Mesenchymal stem cell (in vitro differentiated cells and primary cell): ENCODE results near the gene P2RX7.
A peak's percentile ranks its signal among the peaks of the same experiment; 100 is the strongest.

Source experiments
- DNase-seq: peaks from one replicate; pipeline ENCODE4 v3.0.0-alpha.2; 2013
- H2AFZ ChIP-seq: one replicate; pipeline ENCODE4 v1.6.1; 2013; ENCODE audit warnings: low read depth, mild to moderate bottlenecking, control low read depth, inconsistent platforms, low read length, moderate library complexity
- H2AK5ac ChIP-seq: 2 replicates; pipeline ENCODE4 v1.6.1; 2013; ENCODE audit warnings: low read length, moderate library complexity, mild to moderate bottlenecking, inconsistent platforms; ENCODE audit not compliant: severe bottlenecking
- H2BK120ac ChIP-seq: one replicate; pipeline ENCODE4 v1.6.1; 2013; ENCODE audit warnings: low read depth, mild to moderate bottlenecking, inconsistent platforms, low read length, moderate library complexity
- H2BK12ac ChIP-seq, 2 experiments: one replicate each; pipeline ENCODE4 v1.6.1; 2013; ENCODE audit warnings: inconsistent platforms in 2 of 2, low read length in 2 of 2, mild to moderate bottlenecking in 2 of 2, moderate library complexity in 2 of 2, control low read depth in 1 of 2
- H2BK15ac ChIP-seq: one replicate; pipeline ENCODE4 v1.6.1; 2013; ENCODE audit warnings: mild to moderate bottlenecking, low read depth, inconsistent platforms; ENCODE audit not compliant: poor library complexity, severe bottlenecking
- H2BK5ac ChIP-seq: 2 replicates; pipeline ENCODE4 v1.6.1; 2013; ENCODE audit warnings: low read depth, mild to moderate bottlenecking, low read length, control low read depth, inconsistent platforms; ENCODE audit not compliant: poor library complexity, severe bottlenecking
- H3K14ac ChIP-seq, 2 experiments: one replicate each; pipeline ENCODE4 v1.6.1; 2013; ENCODE audit warnings: inconsistent platforms in 2 of 2, low read length in 2 of 2, control low read depth in 1 of 2, mild to moderate bottlenecking in 1 of 2, moderate library complexity in 1 of 2
- H3K18ac ChIP-seq, 2 experiments: one replicate each; pipeline ENCODE4 v1.6.1; 2013; ENCODE audit warnings: inconsistent platforms in 2 of 2, low read length in 2 of 2, control low read depth in 1 of 2, low read depth in 1 of 2, mild to moderate bottlenecking in 1 of 2
- H3K23ac ChIP-seq, 2 experiments: one replicate each; pipeline ENCODE4 v1.6.1; 2013; ENCODE audit warnings: inconsistent platforms in 2 of 2, low read length in 2 of 2, mild to moderate bottlenecking in 2 of 2, moderate library complexity in 2 of 2, control low read depth in 1 of 2
- H3K27ac ChIP-seq: 2 replicates; pipeline ENCODE4 v1.5.1; 2013; ENCODE audit warnings: mild to moderate bottlenecking, moderate library complexity, low read length, control low read depth, inconsistent platforms; ENCODE audit not compliant: poor library complexity, severe bottlenecking
- H3K27me3 ChIP-seq, 2 experiments: 2 replicates each; pipeline versions ENCODE4 v1.6.1 to v1.7.0; 2013; ENCODE audit warnings: low read length in 2 of 2, mild to moderate bottlenecking in 2 of 2, moderate library complexity in 2 of 2, control low read depth in 1 of 2, inconsistent platforms in 1 of 2; ENCODE audit not compliant: control insufficient read depth in 1 of 2, insufficient read depth in 1 of 2
- H3K36me3 ChIP-seq, 2 experiments: 2 replicates each; pipeline versions ENCODE4 v1.6.1 to v1.7.0; 2013; ENCODE audit warnings: low read length in 2 of 2, control low read depth in 1 of 2, inconsistent platforms in 1 of 2, low read depth in 1 of 2, mild to moderate bottlenecking in 1 of 2; ENCODE audit not compliant: insufficient read depth in 2 of 2, control insufficient read depth in 1 of 2
- H3K4ac ChIP-seq, 2 experiments: one replicate each; pipeline ENCODE4 v1.6.1; 2013; ENCODE audit warnings: inconsistent platforms in 2 of 2, low read length in 2 of 2, mild to moderate bottlenecking in 2 of 2, moderate library complexity in 2 of 2, control low read depth in 1 of 2, low read depth in 1 of 2
- H3K4me1 ChIP-seq: 2 replicates; pipeline ENCODE4 v1.6.1; 2013; ENCODE audit warnings: low read depth, low read length, control low read depth; ENCODE audit not compliant: control insufficient read depth, insufficient read depth
- H3K4me2 ChIP-seq: 2 replicates; pipeline ENCODE4 v1.6.1; 2013; ENCODE audit warnings: low read length, mild to moderate bottlenecking, inconsistent platforms; ENCODE audit not compliant: poor library complexity, severe bottlenecking
- H3K4me3 ChIP-seq, 2 experiments: 2 replicates each; pipeline versions ENCODE4 v1.5.1 to v1.7.0; 2013; ENCODE audit warnings: low read length in 2 of 2, mild to moderate bottlenecking in 2 of 2, control low read depth in 1 of 2, low read depth in 1 of 2; ENCODE audit not compliant: insufficient read depth in 1 of 2
- H3K79me1 ChIP-seq: replicated peaks from 2 replicates; pipeline ENCODE4 v1.6.1; 2013; ENCODE audit warnings: mild to moderate bottlenecking, control low read depth, low read length, inconsistent platforms; ENCODE audit not compliant: poor library complexity, severe bottlenecking
- H3K9ac ChIP-seq: 2 replicates; pipeline ENCODE4 v1.7.0; 2013; ENCODE audit warnings: mild to moderate bottlenecking, low read length, moderate library complexity
- H3K9me3 ChIP-seq: 2 replicates; pipeline ENCODE4 v1.7.0; 2013; ENCODE audit warnings: mild to moderate bottlenecking, low read length; ENCODE audit not compliant: control insufficient read depth
- H4K8ac ChIP-seq: one replicate; pipeline ENCODE4 v1.6.1; 2013; ENCODE audit warnings: inconsistent platforms, mild to moderate bottlenecking, low read length, moderate library complexity
- H4K91ac ChIP-seq: one replicate; pipeline ENCODE4 v1.6.1; 2013; ENCODE audit warnings: mild to moderate bottlenecking, low read length, inconsistent platforms
- WGBS: methylation state at CpG from one replicate; pipeline ENCODE4 v1.1.7; 2013; ENCODE audit warnings: mixed read lengths; 5-methylcytosine and 5-hydroxymethylcytosine counted together

Gene P2RX7

DNA sequence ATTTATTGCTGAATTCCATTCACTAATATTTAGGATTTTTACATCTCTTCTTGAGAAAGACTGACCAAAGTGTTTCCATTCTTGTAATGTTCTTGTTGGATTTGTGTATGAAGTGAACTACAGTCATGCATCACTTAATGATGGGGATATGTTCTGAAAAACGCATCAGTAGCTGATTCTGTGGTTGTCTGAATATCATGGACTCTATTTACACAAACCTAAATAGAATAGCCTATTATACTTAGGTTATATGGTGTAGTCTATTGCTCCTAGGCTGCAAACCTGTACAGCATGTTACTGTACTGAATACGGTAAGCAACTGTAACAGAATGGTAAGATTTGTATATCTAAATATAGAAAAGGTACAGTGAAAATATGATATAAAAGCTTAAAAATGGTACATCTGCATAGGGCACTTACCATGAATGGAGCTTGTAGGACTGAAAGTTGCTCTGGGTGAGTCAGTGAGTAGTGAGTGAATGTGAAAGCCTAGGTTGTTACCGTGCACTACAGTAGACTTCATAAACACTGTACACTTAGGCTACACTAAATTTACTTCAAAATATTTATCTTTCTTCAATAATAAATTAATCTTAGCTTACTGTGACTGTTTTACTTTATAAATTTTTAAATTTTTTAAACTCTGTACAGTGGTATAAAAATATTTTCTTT is 49.7 kb downstream of the P2RX7 start:
- Histone ChIP-seq H2BK120ac (no peak overlapping the region), H3K4ac (no peak overlapping the region), H3K4me1 (peaks cover 1% of the 10 kb centered on the region), H3K23ac (no peak overlapping the region), H2BK12ac (no peak overlapping the region), H3K36me3 (peaks cover 0 to 2% of the 10 kb centered on the region in 2 experiments), H3K79me1 (no peaks in the 10 kb centered on the region), H3K4me2 (no peak overlapping the region), H4K91ac (no peak overlapping the region), H4K8ac (no peak overlapping the region), H2BK15ac (no peak overlapping the region), H3K9me3 (peaks cover 3% of the 10 kb centered on the region), H2BK5ac (no peak overlapping the region), H2AFZ (no peak overlapping the region), H3K27me3 (no peaks in the 10 kb centered on the region), H3K4me3 (no peak overlapping the region), H3K14ac (no peak overlapping the region), H3K9ac (no peak overlapping the region), H3K27ac (no peak overlapping the region), H3K18ac (no peak overlapping the region), H2AK5ac (no peak overlapping the region)
- 100% methylated on average over 1 of the region's 3 CpGs for WGBS
- no peak for DNase-seq

DNA sequence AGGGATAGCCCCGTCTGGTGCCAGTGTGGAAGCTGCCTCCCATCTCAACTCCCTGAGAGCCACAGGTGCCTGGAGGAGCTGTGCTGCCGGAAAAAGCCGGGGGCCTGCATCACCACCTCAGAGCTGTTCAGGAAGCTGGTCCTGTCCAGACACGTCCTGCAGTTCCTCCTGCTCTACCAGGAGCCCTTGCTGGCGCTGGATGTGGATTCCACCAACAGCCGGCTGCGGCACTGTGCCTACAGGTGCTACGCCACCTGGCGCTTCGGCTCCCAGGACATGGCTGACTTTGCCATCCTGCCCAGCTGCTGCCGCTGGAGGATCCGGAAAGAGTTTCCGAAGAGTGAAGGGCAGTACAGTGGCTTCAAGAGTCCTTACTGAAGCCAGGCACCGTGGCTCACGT is 51.7 kb downstream of the P2RX7 start:
- Histone ChIP-seq H3K23ac (no peak overlapping the region), H3K4ac (no peak overlapping the region), H2BK5ac (no peak overlapping the region), H4K91ac (no peak overlapping the region), H2BK15ac (no peak overlapping the region), H3K79me1 (no peaks in the 10 kb centered on the region), H3K14ac (no peak overlapping the region), H3K9ac (no peak overlapping the region), H3K36me3 (peaks cover 0 to 2% of the 10 kb centered on the region in 2 experiments), H2AK5ac (no peak overlapping the region), H2BK12ac (no peak overlapping the region), H3K27ac (no peak overlapping the region), H3K18ac (peak overlapping the region in 1 of 2 experiments; percentile 80), H2AFZ (no peak overlapping the region), H2BK120ac (no peak overlapping the region), H4K8ac (no peak overlapping the region), H3K27me3 (no peaks in the 10 kb centered on the region), H3K4me1 (peaks cover 3% of the 10 kb centered on the region), H3K4me3 (no peak overlapping the region), H3K4me2 (no peak overlapping the region), H3K9me3 (peaks cover 3% of the 10 kb centered on the region)
- no peak for DNase-seq
- WGBS, result 83% methylated on average over 15 of the region's 15 CpGs

DNA sequence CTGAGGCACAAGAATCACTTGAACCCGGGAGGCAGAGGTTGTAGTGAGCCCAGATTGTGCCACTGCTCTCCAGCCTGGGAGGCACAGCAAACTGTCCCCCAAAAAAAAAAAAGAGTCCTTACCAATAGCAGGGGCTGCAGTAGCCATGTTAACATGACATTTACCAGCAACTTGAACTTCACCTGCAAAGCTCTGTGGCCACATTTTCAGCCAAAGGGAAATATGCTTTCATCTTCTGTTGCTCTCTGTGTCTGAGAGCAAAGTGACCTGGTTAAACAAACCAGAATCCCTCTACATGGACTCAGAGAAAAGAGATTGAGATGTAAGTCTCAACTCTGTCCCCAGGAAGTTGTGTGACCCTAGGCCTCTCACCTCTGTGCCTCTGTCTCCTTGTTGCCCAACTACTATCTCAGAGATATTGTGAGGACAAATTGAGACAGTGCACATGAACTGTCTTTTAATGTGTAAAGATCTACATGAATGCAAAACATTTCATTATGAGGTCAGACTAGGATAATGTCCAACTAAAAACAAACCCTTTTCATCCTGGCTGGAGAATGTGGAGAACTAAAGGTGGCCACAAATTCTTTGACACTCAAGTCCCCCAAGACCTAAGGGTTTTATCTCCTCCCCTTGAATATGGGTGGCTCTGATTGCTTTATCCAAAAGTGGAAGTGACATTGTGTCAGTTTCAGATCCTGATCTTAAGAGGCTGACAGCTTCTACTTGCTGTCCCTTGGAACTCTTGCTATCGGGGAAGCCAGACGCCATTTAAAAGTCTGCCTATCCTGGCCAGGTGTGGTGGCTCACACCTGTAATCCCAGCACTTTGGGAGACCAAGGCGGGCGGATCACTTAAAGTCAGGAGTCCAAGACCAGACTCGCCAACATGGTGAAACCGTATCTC is 52.6 kb downstream of the P2RX7 start:
- Histone ChIP-seq H4K8ac (no peak overlapping the region), H2BK5ac (no peak overlapping the region), H3K36me3 (peaks cover 0 to 2% of the 10 kb centered on the region in 2 experiments), H3K9me3 (peaks cover 3% of the 10 kb centered on the region), H3K14ac (no peak overlapping the region), H3K27me3 (no peaks in the 10 kb centered on the region), H3K18ac (peak overlapping the region in 1 of 2 experiments; percentile 7), H2BK12ac (no peak overlapping the region), H4K91ac (no peak overlapping the region), H3K23ac (no peak overlapping the region), H3K4me2 (no peak overlapping the region), H2BK15ac (no peak overlapping the region), H3K4me3 (no peak overlapping the region), H2AK5ac (no peak overlapping the region), H3K79me1 (no peaks in the 10 kb centered on the region), H3K27ac (no peak overlapping the region), H3K4me1 (peaks cover 8% of the 10 kb centered on the region), H2BK120ac (no peak overlapping the region), H3K9ac (no peak overlapping the region), H2AFZ (no peak overlapping the region), H3K4ac (no peak overlapping the region)
- no peak for DNase-seq
- 96% methylated on average over 7 of the region's 7 CpGs for WGBS

DNA sequence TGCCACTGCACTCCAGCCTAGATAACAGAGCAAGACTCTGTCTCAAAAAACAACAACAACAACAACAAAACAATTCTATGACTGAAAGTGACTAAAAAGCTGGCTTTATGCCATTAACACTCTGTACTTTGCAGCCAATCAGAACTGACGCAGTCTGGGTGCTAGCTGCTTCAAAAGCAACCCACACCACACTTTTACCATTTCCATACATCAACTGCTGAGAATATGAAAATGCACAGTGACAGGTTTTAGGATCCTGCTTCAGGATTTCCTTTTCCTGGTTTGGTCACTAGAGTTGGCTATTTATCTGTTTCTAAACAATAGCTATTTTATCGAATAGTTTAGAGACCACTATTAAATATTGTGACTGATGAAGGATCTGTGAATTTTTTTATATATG is 54.1 kb downstream of the P2RX7 start:
- H3K23ac ChIP-seq, result no peak overlapping the region

More for the DNA sequence above, 54.1 kb downstream of the P2RX7 start:
- Histone ChIP-seq H3K18ac (no peak overlapping the region), H2AFZ (no peak overlapping the region), H3K9ac (no peak overlapping the region), H3K4me2 (no peak overlapping the region), H2BK120ac (no peak overlapping the region), H3K14ac (no peak overlapping the region), H3K9me3 (peaks cover 3% of the 10 kb centered on the region), H3K4me1 (peaks cover 10% of the 10 kb centered on the region), H3K79me1 (no peaks in the 10 kb centered on the region), H3K4me3 (no peak overlapping the region), H4K91ac (no peak overlapping the region), H2AK5ac (no peak overlapping the region), H3K36me3 (peaks cover 0 to 2% of the 10 kb centered on the region in 2 experiments), H3K27ac (no peak overlapping the region), H2BK12ac (no peak overlapping the region), H2BK15ac (no peak overlapping the region), H2BK5ac (no peak overlapping the region), H4K8ac (no peak overlapping the region), H3K27me3 (no peaks in the 10 kb centered on the region), H3K4ac (no peak overlapping the region)
- 100% methylated on average over 1 of the region's 2 CpGs for WGBS
- DNase-seq, result no peak
